NCI-H446 treated with DMSO at 0.1 percent for 48 hours (cell line): ENCODE results near the gene DCDC2.
"Not testable (repeated sequence)": the region's sequence is repeated elsewhere in the genome, so short reads cannot be mapped to it uniquely, and the experiment has no call there.

Experiments used
- DNase-seq: peaks from one replicate; lab custom pipeline; 2025; lab: John Stamatoyannopoulos, UW

DCDC2 gene

DNA sequence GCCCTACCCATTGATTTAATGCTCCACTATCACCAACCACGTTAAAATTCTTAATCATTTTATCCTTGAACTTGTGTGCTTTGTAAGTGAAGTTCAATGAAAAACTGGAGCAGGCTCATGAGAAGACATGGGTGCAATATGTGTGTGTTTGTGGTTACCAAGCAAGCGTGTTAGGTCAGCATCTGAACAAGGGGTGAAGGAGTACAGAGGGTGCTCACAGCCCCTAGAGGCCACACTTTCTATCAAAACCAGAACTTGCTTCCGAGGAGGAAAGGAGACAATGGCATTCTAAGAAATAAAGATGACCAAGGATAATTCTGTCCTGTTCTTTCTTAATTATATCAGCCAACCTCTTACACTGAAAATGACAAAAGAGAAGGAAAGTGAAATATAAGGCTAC, 138.2 kb downstream of the DCDC2 start:
- DNase-seq: no peak

DNA sequence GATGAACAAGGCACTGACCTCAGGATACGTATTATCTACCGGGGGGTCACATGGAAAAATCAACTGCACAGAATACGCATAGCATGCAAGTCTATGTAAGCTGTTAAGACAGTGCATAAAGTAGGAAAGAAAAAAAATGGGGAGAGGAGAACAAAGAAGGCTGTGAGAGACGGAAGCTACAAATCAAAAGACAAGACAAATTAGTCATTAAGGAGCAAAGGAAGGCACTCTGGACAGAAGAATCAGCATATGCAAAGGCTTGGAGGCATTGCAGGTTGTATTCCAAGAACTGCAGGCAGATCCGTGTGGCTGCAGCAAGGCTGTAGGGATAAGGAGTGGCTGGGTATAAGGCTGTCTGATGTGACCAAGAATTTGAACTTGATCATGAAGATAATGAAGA, 142.9 kb downstream of the DCDC2 start:
- DNase-seq: no peak

DNA sequence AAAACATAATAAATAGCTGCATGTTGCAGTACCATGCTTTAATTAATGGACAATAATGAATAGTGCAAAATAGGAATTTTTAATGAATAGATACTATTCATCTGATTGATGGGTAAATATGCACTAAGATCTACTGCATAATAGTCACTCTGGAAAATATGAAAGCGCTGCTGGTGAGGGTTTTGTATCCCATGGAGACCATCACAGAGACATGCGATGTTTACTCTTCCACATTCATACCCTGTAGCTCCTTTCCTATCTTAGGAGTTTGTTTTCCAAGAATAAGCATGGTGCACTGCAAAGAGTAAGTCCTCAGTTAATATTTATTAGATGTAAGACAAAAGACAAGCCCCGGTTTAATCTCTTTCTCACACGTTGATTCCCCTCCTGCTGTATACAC, 150.4 kb downstream of the DCDC2 start:
- no peak for DNase-seq

DNA sequence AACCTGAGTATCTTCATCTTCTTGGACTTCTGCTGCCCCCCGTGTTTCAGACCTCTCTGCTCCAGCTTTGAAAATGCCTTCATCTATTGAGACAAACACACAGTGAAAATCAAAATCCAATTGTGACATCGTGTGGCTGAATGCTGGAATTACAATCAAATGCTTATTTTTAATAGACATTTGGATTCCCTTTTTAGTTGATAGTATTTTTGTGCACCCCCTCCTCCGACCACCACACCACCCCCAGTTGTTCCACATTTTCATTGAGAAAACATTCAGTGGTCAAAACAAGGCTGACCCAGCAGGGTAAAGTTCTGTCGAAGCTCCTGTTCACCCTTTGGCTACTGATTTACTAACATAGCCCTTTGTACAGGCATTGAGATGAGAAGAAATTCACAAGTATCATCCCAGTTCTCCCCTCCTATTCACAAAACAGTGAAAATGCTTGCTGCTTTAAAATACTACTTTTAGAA, 152.8 kb downstream of the DCDC2 start:
- DNase-seq: peak; percentile 23

DNA sequence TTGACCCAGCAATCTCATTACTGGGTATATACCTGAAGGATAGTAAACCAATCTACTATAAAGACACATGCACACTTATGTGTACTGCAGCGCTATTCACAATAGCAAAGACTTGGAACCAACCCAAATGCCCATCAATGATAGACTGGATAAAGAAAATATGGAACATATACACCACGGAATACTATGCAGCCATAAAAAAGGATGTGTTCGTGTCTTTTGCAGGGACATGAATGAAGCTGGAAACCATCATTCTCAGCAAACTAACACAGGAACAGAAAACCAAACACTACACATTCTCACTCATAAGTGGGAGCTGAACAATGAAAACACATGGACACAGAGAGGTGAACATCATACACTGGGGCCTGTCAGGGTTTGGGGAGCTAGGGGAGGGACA, 153.7 kb downstream of the DCDC2 start:
- not testable (repeated sequence) for DNase-seq

GRCh38 chr6:24197892-24198291, 160.0 kb downstream of the DCDC2 start:
- DNase-seq: no peak

DNA sequence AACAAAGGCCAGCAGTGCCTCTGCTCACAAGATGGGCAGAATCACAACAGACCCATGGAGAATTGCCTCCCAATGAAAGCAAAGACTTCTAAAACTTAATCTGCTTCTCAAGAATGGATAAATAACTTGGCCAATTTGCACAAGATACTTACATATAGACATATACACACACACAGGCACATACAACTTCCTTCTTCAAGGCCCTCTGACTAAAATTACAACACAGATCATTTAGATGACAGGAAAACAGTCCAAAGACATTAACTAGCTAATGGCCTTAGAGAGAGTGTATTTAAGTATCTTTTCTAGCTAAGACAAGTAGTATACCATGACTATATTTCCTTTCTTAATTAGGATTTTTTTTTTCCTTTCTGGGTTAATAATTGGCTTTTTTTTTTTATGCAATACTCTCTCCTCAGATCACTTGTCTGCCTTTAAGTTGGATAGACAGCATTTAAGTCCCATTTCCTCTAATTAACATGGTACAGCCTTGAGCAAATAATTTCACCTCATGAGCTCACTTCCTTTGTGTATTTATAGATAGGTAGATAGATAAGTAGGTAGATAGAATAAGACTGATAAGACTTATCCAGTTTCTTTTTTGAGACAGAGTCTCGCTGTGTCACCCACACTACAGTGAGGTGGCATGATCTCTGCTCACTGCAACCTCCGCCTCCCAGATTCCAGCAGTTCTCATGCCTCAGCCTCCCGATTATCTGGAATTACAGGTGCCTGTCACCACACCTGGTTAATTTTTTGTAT, 161.8 kb downstream of the DCDC2 start:
- DNase-seq: no peak

DNA sequence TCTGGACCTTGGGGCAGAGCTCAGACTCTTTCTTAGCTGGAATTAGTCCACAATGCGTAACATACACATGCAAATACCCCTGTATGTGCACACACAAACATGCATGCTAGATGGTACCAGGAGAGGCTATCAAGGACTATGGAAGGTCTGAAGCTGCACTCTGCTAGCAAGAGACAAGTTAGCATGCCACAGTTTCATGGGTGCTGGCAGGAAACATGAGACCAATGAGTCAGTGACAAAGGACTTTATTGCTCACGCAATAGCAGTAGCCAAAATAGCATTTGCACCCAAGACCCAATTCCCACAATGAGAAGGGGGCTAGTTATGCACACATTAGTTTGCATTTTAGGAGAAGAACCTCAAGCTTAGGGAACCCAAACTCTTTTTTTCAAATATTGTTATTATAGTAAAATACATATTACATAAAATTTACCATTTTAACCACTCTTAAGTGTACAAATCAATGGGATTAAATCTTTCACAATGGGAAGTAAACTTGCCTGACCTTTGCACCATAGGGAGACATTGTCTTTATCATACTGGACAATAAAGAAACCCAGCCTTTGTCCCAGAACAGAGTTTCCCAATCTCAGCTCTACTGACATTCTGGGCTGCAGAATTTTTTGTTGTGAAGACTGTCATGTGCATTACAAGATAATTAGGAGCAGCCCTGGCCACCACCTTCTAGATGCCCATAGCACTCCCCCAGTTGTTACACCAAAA, 162.7 kb downstream of the DCDC2 start:
- no peak for DNase-seq

GRCh38 chr6:24193364-24193763, 164.5 kb downstream of the DCDC2 start:
- DNase-seq: no peak

DNA sequence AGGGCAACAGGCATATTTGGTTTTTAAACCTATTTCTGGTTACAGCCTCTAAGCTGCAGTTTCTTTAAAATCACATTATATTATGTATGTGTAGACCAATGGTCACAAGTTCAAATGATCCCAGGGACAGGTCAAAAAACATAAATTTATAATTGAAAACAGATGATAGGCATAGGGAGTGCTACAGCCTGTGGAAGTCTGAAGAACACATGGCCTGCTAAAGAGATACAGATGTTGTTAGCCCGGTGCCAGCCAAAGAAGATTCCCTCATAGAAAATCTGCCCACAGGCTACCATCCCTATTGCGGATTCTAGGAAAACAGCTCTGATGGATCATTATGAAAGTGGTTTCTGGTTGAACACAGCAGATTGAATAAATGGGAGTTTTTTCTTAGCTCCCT, 166.5 kb downstream of the DCDC2 start:
- no peak for DNase-seq

DNA sequence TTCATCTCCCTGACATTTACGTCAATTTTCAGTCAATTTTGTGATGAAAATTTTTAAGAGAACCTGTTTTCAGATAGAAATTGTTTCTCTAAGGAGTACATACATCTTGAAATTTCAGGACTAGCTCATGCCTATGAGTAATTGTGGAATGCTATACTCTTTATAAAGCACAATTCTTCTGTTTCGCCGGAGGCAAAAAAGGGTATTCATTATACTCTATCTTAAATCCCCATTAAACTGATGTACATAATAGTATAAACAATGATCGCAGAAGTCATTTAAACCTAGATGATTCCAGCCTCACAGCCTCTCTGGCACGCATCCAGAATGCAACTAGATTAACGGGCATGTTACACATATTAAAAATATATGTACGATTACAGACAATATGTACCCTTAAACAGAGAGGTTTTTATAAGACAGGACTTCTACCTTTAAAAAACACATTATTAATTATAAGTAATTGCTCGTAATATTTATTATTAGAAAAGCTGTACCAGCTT, 169.2 kb downstream of the DCDC2 start:
- no peak for DNase-seq

- no peak for DNase-seq
Measured at GRCh38 chr6:24187965-24188577, 169.8 kb downstream of the DCDC2 start.

DNA sequence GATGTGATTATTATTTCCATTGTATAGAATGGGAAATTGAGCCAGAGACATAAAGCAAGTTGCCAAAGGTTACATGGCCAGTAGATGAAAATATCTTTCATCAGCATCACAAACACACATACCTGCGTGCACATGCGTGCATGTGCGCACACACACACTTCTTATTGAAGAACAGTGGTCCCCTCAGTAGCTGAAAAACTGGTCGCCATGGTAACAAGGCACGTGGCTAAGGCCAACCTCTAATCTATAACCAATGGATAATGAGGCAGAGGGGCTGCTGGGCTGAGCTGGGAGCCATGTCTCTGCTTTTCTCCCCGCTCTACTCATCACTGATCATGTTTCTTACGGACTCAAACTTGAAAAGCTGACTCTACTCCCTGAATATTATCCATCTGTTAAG, 171.5 kb downstream of the DCDC2 start:
- no peak for DNase-seq

DNA sequence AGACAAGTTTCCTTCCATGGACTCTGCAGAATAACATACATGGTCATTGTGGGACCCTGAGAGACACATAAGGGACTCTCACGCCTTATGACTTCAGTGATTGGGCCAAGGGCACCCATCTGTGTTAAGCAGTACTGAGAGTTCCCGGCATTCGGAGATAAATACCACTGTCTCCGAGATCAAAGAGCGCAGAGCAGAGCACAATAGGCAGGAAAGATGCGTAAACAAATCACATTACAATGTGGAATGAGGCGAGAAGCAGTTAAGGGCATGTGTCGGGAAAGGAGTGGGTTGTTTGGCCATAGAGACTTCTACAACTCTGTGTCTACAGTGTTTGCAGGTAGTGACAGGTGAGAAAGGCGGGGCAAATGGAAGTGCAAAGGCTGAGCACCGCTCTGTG, 174.3 kb downstream of the DCDC2 start:
- DNase-seq: no peak

DNA sequence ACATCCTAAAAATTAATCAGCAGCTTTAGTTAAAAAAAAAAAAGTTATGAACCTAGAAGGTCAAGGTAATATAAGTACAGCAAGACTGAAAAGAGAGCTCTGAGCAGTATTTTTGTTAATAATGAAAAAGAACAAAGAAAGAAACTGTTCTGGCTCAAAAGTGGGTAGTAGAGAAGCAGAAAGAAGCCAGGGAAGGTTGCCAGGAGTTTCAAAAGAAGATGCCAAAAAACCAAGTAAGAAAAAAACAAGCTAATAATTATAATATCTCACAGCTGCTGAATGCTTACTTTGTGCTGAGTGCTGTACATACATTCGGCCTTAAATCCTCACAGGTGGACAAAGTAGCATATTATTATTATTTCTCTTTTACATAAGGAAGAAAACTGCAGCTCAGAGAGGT, 200.0 kb downstream of the DCDC2 start:
- peak; percentile 79 for DNase-seq

DNA sequence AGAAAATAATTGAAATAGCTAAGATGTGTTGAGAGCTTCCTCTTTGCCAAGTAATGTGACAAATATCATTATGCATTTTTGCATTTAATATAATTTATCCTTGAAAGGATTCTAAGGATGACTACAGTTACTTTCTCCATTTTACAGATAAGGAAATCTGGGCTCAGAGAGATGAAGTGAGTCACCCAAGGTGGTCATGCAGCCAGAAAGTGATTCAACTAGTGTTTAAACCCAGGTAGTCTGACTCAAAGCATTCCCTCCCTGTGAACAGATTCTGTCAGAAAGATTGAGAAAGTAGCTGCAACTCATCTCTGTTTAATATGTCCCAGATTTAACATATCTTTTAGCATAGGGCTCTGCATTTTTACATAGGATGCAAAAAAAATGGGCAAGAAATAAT, 203.7 kb downstream of the DCDC2 start:
- DNase-seq: no peak

GRCh38 chr6:24152014-24152413, 205.8 kb downstream of the DCDC2 start:
- no peak for DNase-seq

- no peak for DNase-seq
Measured at GRCh38 chr6:24149836-24150235, 208.0 kb downstream of the DCDC2 start.

DNA sequence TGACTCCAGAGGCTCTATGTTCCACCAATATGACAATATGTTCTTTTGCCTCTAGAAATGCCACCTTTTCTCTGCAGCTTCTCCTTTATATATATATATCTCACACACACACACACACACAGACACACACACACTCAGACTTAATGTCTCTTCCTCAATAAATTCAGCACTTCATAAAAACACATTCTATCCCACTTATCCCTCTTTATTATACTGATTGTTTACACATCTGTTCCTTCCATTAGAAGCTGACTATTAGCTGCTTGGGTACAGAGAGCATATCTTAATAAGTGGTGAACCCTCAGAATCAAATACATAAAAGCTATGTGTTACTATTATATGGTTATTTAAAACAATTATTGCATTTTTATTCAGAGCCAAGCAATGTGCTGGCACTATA, 208.6 kb downstream of the DCDC2 start:
- DNase-seq: no peak

DNA sequence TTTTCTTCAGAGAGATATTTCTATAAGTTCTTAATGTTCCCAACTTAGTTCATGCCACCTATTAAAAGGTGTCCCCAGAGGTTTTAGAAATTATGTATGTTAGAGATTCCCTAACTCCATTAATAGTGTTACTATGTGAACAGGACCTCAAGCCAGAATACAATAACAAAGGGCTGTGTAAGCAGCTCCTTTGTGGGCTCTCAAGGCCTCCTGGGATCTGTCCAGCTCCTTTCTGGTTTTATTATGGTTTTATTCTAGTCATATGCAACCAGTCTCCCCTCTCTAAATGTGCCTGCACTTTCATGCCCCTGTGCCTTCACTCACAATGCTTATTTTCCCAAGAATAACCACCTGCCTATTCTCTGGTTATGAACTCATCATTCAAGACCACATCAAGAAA, 209.2 kb downstream of the DCDC2 start:
- no peak for DNase-seq

- no peak for DNase-seq
Measured at GRCh38 chr6:24148154-24148570, 209.7 kb downstream of the DCDC2 start.

DNA sequence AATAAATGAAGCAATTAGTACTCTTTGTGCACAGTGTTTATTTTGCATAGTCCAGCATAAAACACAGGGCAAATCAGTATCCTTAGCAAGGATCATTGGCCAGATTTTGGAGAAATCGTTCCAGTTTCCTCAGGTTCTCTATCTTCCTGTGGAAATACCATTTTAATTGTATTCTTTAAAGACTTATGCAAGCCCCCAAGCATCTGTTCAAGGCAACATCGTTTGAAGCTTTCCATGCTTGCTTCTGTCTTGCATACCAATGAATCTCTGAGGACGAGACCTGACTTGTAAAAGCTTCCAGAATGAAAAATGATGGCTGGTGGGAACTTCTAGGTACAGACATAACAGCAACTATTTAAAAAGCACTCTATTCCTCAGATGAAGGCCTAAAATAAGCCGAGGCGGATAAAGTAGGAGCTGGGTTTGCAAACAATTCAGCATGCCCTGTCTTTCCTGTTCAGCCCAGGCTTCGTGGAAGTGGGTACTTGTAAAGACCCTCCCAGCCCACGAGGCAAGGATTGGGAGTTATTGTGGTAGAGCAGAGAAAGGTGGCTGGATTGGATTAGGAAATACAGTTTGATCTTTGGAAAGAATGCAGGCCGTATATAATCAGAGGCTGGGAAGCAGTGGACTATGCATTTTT, 210.2 kb downstream of the DCDC2 start:
- no peak for DNase-seq
